HUDEP-2 (cell line): ENCODE data around the gene PRKD1.
"Not testable (repeated sequence)": the region's sequence is repeated elsewhere in the genome, so short reads cannot be mapped to it uniquely, and the experiment has no call there.

ENCODE experiments used
- DNase-seq, 76 experiments: peaks; one replicate each; lab custom pipeline; 2025; ENCODE audit not compliant: unreplicated experiment in 76 of 76; lab: John Stamatoyannopoulos, UW

Gene PRKD1

DNA sequence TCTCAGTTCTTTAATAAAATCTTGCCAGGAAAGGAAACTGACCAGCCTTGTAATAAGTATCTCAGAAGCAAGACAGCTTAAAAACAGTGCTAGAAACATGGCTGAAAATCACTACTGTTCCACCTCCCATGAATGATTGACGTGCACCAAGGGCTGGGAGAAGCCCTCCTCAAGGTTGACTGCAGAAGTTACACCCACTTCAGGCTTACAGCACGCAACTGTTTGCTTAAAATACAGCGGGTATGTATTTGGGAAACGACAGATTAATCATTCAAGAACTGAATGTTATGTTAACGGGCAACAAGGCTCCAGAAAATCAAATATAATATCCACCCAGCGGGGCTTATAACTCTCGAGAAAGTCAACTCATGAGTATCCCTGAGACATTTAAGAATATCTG is 22.1 kb downstream of the PRKD1 start:
- no peak for DNase-seq

DNA sequence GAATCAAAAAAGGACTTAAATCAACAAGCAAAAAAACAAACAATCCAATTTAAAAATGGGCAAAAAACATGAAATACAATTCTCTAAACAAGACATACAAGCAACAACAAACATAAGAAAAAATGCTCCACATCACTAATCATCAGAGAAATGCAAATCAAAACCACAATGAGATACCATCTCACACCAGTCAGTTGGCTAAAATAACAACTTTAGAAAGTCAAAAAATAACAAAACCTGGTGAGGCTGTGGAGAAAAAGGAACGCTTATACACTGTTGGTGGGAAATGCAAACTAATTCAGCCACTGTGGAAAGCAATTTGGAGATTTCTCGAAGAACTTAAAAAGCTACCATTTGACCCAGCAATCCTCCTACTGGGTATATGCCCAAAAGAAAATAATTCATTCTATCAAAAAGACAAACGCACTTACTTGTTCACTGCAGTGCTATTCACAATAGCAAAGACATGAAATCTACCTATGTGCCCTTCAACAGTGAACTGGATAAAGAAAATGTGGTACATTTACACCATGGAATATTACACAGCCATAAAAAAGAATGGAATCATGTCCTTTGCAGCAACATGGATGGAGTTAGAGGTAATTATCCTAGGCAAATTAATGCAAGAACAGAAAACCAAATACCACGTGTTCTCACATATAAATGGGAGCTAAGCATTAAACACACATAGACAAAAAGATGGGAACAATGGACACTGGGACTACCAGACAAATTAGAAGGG is 26.9 kb downstream of the PRKD1 start:
- DNase-seq = no peak

DNA sequence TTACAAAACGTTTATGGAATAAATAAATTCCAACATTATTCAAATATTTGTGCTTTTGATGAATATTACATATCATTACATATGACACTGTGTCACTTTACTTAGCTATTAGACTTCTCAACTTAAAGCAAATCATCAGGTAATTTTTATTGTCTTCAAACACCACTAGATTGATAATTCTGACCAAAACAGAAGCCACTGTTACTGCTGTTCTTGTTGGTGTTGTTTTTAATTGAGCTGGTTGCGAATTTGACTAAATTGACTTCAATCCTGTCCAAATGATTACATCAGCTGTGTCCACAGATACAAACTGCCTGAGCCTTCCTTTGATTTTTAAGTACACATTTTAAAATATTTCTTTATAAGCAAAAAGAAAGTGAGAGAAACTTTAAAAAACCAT is 29.2 kb downstream of the PRKD1 start:
- DNase-seq = no peak

DNA sequence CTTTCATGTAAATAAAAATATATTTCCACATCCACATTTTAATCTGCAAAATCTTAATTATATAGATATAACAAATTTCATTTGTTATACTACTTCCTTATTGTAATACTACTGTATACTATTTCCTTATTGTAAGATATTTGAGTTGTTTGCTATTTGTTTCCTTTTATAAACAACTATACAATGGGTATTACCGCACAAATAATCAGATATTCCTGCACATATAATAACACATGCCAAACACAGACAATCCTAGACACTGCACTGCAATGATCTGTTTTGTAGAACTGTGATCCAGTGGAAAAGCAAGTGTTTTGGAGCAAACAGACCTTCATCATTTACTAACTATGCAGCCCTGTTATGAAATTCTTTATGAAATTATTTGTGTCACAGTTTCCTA is 30.5 kb downstream of the PRKD1 start:
- no peak for DNase-seq

GRCh38 chr14:29896354-29896821 is 31.3 kb downstream of the PRKD1 start:
- DNase-seq = no peak

DNA sequence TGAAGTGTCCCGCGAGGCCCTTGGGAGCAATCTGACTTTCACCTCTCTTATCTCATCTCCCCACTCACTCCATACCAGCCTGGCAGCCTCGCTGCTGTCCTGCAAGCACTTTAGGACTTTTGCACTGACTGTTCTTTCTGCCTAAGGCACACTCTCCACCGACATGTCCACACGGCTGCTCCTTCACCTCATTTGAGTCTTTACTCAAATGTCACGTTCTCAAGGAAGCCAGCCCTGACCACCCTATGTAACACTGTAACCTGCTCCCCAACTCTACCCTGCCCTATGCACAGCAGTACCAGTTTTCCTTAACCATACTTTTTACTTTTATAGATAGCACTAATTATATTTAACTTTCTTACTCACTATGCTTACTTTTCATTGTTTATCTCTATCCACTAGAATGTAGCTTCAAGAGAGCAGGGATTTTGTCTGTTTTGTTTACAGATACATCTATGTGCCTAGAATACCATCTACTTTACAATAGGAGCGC is 32.0 kb downstream of the PRKD1 start:
- DNase-seq = no peak

GRCh38 chr14:29893989-29894388 is 33.7 kb downstream of the PRKD1 start:
- no peak for DNase-seq

- DNase-seq = no peak
These were observed 35.3 kb downstream of the PRKD1 start for GRCh38 chr14:29892327-29892726.

DNA sequence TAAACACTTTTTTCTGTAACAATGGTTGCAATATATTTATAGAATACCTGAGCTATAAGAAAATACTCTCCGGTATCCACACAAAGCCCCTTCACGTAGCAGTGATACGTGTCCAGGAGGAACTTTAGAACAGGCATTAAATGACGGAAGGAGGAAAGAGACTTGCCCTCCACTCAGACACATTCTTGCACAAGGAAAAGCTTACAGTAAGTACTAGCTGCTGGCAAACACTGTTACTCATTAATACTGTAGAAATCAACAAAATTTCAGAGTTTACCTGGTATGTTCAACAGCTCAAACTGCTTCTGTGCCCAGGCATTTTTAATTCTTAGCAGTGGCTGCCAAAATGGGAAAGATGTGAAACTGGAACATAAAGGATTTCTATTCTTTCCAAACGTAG is 41.7 kb downstream of the PRKD1 start:
- DNase-seq = no peak

- DNase-seq = no peak
These were observed 59.6 kb downstream of the PRKD1 start for GRCh38 chr14:29868000-29868399.

DNA sequence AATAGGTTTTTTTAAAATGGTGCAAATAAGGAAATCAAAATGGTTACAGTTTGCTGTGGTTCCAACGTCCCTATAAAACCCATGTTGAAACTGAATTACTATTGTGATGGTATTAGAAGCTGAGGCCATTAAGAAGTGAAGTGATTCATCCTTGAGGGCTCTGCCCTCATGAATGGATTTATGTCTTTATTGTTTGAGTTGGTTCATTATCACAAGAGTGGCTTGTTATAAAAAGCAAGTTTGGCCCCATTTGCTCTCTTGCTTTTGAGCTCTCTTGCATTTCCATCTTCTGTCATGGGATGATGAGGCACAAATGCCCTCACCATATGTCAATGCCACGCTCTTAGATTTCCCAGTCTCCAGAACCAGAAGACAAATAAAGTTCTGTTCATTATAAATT is 62.3 kb downstream of the PRKD1 start:
- no peak for DNase-seq

- DNase-seq = no peak
These were observed 65.7 kb downstream of the PRKD1 start for GRCh38 chr14:29861996-29862395.

DNA sequence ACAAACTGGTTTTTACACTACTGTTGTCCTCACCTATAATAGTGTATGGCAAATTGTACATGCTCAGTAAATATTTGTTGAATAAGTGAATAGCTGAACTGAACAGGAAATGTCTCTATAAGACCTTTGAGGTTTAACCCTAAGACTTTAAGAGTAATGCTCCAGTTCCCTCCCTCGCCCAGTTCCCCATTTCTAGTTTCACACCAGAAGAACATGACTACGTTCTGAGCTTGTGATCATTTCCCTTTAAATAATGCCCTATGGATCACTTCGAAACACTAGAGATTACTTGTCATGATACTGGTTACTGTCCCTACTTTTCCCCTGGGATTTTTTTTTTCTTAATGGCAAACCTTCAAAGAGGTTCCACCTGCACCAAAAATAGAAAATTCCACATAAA is 69.3 kb downstream of the PRKD1 start:
- no peak for DNase-seq

DNA sequence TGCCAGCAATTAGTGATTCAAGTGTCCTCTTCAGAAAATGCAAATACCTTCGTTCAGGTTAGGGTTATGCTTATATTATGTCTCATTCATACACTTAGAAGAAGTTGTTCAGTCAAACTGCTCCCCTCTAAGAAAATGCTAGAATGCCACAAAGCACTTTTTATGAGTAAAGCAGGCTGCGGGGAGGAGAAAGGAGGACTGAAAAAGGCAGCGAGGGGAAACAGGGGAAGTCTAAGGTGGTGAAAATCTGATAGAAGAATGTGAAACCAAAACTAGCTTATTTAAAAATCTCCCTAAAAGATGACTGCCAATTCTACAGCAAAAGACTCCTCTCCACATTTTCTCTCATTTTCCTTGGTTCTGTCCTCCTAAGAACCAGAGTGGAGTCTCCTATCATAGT is 70.1 kb downstream of the PRKD1 start:
- no peak for DNase-seq

DNA sequence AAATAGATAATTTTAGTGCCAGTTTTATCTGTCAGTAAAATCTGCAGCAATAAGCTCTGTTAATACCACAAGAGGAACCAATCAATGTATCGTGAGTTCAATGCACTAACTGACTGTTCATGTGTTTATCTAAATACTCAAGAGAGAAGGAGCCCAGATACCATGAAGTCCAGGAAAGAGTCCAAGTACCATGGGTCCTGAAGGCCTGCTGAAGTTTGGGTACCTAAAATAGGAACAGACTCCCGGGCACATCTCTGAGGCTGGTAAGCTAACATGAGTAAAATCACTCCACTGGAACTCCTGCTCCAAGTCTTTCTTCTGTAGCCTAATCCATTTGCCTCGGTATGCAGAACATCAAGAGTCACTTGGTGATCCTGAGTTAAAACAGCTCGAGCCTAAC is 71.1 kb downstream of the PRKD1 start:
- DNase-seq = no peak

GRCh38 chr14:29853691-29854090 is 74.0 kb downstream of the PRKD1 start:
- not testable (repeated sequence) for DNase-seq

DNA sequence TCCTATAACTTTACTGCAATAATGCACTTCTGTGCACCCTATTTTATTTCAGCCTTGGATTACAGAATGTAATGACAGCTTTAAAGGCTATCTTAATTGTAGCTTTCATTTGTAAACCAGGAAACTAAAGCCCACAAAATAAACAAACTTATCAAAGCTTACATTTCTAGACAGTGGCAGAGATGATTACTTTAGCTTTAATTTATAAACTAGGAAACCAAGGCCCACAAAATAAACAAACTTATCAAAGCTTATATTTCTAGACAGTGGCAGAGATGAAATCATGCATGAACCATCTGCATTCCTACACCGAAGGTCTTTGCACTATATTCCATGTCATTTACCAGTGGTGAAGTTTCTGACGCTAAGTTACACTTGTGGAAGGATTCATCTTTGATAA is 74.4 kb downstream of the PRKD1 start:
- DNase-seq = no peak

GRCh38 chr14:29851397-29851796 is 76.2 kb downstream of the PRKD1 start:
- no peak for DNase-seq

DNA sequence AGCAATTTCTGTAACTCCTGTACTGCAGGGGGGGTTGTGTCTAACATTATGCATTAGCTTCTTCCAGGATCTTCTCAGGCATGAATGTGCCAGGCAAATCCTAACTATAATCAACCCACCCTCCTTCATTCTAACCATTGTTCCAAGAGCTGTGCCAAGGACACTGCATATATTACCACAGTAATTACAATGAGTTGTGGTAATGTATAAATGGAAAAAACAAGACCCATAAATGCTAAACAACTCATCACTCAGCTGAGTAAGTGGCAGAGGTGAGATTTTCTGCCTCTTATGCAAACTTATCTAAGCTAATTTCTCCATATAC is 80.6 kb downstream of the PRKD1 start:
- no peak for DNase-seq

DNA sequence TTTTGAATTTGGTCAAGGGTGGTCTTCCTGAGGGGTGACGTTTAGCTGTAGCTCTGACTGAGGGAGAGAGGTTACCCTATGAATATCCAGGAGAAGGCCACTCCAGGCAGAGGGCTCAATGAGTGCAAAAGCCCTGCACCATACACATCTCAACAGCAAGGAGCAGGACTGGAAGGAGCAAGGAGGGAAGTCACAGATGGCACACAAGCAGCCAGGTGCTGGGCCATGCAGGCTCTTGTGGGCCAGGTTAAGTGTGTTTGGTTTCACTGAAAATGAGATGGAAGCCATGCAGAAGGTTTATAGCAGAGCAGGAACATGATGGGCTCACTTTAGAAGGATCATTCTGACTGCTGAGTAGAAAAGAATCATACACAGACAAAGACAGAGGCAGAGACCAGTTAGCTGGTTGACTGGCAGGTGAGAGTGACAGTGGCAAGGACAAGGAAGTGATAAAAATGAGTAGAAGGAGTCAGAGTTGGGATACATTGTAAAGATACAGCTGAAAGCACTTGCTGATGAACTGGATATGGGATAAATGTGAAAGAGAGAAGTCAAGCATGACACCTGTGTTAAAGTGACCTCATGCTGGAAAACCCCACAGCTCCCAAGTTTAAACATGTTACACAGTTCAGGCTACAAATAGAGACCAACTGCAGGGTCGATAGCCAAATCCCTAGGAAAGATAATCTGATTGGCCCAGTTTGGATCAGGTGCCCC is 81.2 kb downstream of the PRKD1 start:
- DNase-seq = no peak

DNA sequence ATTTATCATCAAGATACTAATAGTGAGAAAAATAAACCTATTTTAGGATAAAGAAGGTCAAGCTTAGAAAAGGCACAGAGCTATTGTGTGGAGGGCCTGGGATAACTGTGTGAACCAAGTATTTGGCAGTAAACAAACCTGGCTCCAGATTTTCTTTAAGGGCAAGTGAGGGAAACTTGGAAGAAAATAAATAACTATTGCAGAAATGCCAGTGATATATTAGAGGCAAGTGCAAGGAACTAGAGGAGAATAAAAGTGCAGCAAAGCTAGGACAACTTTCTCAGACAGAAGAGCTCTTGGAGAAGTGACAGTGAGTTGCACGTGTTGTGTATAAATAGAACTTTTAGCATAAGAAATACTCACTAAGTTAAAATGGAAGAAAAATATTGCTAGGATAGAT is 83.7 kb downstream of the PRKD1 start:
- no peak for DNase-seq

- no peak for DNase-seq
These were observed 85.4 kb downstream of the PRKD1 start for GRCh38 chr14:29842228-29842627.
